ENCODE data around the gene CFAP20DC.

DNA sequence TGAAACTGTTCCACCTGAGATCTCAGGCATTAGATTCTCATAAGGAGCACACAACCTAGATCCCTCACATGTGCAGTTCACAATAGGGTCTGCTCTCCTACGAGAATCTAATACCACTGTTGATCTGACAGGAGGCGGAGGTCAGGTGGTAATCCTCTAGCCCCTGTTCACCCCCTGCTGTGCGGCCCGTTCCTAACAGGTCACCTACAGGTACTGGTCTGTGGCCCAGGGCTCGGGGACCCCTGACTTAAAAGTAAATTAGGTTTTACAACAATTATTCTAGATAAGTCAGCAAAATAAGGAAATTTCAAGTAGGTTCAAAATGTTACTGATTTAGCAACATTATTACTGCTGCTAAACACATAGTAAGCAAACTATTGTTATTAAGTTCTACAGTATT lies 58.2 kb downstream of the CFAP20DC start:
- TF ChIP-seq POLR2A (IDR thresholded peaks at IDR 0.05; ENCODE audit: low read depth) (no peak), EP300 (IDR thresholded peaks at IDR 0.05) (no peak)
- TF ChIP-seq, protein P1, sequence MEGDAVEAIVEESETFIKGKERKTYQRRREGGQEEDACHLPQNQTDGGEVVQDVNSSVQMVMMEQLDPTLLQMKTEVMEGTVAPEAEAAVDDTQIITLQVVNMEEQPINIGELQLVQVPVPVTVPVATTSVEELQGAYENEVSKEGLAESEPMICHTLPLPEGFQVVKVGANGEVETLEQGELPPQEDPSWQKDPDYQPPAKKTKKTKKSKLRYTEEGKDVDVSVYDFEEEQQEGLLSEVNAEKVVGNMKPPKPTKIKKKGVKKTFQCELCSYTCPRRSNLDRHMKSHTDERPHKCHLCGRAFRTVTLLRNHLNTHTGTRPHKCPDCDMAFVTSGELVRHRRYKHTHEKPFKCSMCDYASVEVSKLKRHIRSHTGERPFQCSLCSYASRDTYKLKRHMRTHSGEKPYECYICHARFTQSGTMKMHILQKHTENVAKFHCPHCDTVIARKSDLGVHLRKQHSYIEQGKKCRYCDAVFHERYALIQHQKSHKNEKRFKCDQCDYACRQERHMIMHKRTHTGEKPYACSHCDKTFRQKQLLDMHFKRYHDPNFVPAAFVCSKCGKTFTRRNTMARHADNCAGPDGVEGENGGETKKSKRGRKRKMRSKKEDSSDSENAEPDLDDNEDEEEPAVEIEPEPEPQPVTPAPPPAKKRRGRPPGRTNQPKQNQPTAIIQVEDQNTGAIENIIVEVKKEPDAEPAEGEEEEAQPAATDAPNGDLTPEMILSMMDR (IDR thresholded peaks at IDR 0.05), result no peak

Measured in esophagus muscularis mucosa (tissue), 4 donors.